ENCODE data around the gene VPS9D1.

- TF ChIP-seq EZH2 (IDR thresholded peaks at IDR 0.05; ENCODE audit: insufficient read depth, poor library complexity, severe bottlenecking) (no peak), EZH2phosphoT487 (IDR thresholded peaks at IDR 0.05; ENCODE audit: insufficient read depth, low read depth) (no peak)
Measured at GRCh38 chr16:89693931-89694783, 26.5 kb downstream of the VPS9D1 start.
